ENCODE measurements around the gene ST6GALNAC1.

DNA sequence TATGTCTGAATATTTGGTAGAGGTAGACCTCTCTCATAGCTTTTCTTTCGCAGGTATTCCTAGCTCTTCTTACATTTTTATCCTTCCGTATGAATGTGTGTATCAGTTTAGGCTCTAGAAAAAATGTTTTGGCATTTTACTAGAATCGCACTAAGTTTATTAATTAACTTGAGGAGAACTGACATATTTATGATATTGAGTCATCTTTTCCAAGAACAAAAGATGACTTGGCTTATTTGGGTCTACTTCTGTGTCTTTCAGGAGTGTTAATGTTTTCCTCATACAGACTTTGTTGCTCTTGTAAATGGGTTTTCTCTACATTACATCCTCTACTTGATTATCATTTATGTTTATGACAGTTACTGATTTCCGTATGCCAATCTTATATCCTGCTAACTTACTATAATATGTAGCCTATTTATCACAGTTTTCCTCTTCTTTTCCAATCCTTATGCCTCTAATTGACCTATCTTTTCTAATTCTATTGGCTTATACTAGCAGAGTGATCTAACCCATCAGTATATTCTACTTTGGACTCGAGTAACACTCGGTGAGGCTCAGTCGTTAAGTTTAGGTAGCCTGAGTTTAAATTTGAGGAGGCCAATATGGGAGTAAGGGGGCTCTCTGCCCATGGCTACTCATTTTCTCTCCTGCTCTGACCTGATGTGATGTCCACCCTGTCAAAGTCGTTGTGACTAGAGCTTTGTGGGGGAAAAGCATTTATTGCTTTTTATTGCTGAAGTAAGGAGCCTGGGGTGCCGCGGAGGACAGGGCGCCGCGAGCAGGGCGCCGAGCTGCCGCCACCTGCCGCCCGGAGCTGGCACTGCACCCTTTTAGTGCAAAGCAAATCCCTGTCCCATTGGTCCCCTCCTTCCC, 20.0 kb downstream of the ST6GALNAC1 start:
- TF ChIP-seq, protein P1, sequence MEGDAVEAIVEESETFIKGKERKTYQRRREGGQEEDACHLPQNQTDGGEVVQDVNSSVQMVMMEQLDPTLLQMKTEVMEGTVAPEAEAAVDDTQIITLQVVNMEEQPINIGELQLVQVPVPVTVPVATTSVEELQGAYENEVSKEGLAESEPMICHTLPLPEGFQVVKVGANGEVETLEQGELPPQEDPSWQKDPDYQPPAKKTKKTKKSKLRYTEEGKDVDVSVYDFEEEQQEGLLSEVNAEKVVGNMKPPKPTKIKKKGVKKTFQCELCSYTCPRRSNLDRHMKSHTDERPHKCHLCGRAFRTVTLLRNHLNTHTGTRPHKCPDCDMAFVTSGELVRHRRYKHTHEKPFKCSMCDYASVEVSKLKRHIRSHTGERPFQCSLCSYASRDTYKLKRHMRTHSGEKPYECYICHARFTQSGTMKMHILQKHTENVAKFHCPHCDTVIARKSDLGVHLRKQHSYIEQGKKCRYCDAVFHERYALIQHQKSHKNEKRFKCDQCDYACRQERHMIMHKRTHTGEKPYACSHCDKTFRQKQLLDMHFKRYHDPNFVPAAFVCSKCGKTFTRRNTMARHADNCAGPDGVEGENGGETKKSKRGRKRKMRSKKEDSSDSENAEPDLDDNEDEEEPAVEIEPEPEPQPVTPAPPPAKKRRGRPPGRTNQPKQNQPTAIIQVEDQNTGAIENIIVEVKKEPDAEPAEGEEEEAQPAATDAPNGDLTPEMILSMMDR (IDR thresholded peaks at IDR 0.05; ENCODE audit: low read depth, low read length, missing input control): peak; percentile 93
- TF ChIP-seq, protein P2, sequence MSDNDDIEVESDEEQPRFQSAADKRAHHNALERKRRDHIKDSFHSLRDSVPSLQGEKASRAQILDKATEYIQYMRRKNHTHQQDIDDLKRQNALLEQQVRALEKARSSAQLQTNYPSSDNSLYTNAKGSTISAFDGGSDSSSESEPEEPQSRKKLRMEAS (IDR thresholded peaks at IDR 0.05): no peak
- TF ChIP-seq TAF1 (conservative IDR thresholded peaks at IDR 0.05) (no peak), EGR1 (IDR thresholded peaks at IDR 0.05; ENCODE audit: low read depth in 2 of 2) (no peak), HNF4G (IDR thresholded peaks at IDR 0.05) (no peak)
- TF ChIP-seq, protein P3, sequence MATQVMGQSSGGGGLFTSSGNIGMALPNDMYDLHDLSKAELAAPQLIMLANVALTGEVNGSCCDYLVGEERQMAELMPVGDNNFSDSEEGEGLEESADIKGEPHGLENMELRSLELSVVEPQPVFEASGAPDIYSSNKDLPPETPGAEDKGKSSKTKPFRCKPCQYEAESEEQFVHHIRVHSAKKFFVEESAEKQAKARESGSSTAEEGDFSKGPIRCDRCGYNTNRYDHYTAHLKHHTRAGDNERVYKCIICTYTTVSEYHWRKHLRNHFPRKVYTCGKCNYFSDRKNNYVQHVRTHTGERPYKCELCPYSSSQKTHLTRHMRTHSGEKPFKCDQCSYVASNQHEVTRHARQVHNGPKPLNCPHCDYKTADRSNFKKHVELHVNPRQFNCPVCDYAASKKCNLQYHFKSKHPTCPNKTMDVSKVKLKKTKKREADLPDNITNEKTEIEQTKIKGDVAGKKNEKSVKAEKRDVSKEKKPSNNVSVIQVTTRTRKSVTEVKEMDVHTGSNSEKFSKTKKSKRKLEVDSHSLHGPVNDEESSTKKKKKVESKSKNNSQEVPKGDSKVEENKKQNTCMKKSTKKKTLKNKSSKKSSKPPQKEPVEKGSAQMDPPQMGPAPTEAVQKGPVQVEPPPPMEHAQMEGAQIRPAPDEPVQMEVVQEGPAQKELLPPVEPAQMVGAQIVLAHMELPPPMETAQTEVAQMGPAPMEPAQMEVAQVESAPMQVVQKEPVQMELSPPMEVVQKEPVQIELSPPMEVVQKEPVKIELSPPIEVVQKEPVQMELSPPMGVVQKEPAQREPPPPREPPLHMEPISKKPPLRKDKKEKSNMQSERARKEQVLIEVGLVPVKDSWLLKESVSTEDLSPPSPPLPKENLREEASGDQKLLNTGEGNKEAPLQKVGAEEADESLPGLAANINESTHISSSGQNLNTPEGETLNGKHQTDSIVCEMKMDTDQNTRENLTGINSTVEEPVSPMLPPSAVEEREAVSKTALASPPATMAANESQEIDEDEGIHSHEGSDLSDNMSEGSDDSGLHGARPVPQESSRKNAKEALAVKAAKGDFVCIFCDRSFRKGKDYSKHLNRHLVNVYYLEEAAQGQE (IDR thresholded peaks at IDR 0.05): no peak
- TF ChIP-seq, protein P4, sequence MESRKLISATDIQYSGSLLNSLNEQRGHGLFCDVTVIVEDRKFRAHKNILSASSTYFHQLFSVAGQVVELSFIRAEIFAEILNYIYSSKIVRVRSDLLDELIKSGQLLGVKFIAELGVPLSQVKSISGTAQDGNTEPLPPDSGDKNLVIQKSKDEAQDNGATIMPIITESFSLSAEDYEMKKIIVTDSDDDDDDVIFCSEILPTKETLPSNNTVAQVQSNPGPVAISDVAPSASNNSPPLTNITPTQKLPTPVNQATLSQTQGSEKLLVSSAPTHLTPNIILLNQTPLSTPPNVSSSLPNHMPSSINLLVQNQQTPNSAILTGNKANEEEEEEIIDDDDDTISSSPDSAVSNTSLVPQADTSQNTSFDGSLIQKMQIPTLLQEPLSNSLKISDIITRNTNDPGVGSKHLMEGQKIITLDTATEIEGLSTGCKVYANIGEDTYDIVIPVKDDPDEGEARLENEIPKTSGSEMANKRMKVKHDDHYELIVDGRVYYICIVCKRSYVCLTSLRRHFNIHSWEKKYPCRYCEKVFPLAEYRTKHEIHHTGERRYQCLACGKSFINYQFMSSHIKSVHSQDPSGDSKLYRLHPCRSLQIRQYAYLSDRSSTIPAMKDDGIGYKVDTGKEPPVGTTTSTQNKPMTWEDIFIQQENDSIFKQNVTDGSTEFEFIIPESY (IDR thresholded peaks at IDR 0.05): no peak
